CD1c-positive myeloid dendritic cell (primary cell): ENCODE measurements around the gene CEP170B.
"Not testable (repeated sequence)": the region's sequence is repeated elsewhere in the genome, so short reads cannot be mapped to it uniquely, and the experiment has no call there.

Source experiments
- DNase-seq: peaks from one replicate; pipeline ENCODE4 v3.0.0-alpha.2; 2016; ENCODE audit errors: extremely low spot score

The CEP170B gene

GRCh38 chr14:104913435-104913834, 48.4 kb downstream of the CEP170B start:
- no peak for DNase-seq

DNA sequence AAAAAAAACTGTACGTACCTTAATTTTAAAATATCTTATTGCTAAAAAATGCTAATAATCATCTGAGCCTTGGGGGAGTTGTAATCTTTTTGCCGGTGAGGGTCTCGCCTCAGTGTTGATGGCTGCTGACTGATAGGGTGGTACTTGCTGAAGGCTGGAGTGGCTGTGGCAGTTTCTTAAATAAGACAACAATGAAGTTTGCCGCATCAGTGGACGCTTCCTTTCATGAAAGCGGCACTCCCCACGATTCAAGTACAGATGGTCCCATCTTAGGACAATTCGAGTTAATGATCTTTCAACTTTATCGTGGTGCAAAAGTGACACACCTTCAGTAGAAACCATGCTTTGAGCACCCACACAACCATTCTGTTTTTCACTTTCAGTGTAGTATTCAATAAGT, 52.0 kb downstream of the CEP170B start:
- no peak for DNase-seq

DNA sequence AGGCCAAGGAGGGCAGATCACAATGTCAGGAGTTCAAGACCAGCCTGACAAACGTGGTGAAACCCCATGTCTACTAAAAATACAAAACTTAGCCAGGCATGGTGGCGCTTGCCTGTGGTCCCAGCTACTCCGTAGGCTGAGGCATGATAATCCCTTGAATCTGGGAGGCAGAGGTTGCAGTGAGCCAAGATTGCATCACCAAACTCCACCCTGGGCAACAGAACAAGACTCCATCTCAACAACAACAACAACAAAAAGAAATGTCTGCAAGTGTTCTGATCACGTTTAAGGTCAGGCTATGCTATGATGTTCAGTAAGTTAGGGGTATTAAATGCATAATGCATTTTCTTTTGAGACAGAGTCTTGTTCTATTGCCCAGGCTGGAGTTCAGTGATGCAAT, 52.9 kb downstream of the CEP170B start:
- DNase-seq = no peak

- DNase-seq = not testable (repeated sequence)
Observed at GRCh38 chr14:104919152-104919992, 54.3 kb downstream of the CEP170B start.

- no peak for DNase-seq
Observed at GRCh38 chr14:104919993-104920315, 54.9 kb downstream of the CEP170B start.

DNA sequence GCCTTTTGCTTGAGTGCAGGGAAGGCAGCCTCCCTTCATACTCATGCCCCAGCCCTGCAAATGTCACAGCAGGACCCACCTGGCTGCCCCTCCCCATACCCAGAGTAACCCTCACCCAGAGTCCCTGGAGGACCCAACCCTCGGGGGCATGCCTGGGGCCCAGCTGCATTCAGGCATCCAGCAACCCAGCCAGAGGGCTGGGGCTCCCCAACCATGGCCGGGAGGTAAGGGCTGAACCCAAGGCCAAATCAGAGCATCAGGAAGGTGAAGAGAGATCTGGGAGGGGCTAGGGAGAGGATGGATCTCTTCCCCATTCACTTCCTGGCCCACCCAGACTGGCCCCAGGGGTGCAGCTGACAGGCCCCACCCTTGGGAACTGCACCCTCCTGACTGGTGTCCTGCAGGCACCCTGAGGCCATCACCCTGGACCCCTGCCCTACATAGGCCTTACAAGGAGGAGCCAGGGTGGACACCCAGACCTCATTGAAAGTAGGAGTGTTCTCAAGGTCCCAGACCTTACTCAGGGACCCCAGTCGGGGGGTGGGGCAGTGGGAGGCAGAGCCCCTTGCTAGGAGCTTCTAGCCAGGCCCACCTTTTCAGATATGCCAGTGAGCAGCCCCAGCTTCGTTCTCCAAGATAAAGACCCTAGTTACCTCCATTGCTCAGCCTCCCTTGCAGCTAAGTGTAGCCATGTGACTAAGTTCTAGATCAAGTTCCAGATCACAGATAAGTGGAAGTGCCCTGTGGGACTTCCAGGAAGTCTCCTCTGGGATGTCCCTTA, 58.8 kb downstream of the CEP170B start:
- no peak for DNase-seq

- peak; percentile 73 for DNase-seq
Observed at GRCh38 chr14:104924421-104925213, 59.5 kb downstream of the CEP170B start, which contains the start of gene PLD4. TSS of gene PLD4 (plus strand) at chr14:104924879. CDS start at chr14:104927141, 2,262 bp downstream.

DNA sequence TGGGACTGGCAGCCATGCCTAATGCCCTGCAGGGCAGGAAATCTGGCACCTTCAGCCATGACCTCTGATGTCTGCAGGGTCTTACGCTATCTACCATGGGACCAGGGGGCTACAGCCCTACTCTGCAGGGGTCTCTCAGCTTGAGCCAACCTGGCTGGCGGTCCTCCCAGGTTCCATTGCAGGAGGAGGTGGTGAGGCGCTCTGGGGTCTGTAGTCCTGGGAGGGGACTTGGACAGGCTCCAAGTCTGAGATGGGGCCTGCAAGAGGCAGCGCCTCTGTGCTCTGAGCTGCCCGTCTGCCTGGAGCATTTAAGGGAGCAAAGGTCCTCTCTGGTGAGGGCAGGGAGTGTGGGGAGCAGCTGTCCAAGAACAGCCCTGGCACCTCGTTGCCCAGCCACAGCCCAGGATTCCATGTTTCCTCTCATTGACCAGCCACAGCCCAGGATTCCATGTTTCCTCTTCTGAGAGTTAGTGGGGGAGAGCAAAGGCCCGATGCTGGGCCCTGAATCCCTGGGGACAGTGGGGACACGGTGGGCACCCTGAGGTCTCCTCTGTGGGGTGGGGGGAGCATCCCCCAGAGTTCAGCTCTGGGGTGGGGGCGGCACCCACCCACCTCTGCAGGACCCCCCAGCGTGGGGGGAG, 60.3 kb downstream of the CEP170B start:
- no peak for DNase-seq

DNA sequence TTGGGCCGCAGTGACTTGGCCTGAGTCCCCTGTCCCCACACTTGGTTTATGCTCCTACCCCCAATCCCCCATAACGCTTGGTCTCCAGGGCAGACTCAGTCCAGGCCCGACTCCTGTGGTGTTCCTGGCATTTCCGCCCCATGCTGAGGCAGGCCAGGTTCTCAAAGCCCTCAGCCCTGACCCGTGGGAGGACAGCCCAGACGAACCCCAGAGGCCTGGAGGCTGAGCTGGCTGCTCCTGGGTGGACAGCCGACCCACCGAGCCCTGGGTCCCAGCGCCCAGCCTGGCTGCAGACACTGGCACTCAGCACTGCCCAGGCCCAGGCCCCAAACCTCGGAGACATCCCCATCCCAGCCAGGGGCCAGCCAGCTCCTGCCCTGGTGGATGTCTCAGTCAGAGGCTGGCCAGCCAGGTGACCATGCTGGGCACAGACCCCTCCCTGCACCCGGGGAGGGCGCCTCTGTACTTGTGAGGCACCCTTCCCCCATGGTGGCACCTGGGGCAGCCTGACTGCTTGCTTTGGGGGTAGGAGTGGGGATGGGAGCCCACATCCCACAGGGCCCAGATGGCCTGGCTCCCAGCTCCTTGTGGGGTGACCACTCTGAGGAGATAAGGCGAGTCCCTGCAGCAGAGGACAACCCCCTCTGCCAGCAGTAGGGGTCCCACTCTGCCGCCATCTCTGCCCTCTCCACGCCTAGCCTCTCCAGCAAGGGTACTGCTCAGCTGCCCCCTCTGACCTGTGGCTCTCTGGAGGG, 61.0 kb downstream of the CEP170B start:
- no peak for DNase-seq

DNA sequence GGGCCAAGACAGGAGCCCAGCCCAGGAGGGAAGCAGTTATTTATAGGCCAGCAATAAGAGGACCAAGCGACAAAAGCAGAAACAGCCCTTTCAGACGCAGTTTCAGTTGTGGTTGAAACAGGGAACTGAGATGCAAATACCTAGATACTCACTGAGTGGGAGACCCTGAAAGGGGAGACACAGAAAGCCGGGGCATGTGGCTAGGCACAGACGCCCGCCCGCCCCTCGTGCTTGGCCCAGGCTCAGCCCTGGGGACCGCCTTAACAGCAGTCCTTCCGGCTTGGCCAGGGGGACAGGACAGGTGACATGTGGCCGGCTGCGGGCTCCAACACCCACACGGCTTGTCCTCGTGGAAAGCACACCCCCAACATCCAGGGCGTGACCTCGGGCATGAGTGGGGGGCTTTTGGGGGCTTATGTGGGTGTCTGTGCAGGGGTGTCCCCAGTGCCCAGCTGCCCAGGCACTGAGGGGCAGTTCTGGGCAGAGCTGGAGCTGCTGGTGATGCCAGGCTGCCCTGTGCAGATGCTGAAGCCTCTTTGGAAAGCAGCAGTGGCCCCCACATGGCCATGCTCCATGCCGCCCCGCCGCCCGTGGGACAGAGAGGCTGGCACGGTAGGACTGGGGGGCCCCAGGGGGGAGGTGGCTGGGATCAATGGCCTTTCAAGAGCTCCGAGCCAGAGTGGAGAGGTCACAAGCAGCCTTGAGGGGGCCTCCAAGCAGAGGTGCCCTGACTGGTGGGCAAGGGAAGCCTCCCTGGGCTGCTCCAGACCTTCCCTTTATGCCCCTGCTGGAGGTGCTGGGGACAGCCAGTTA, 61.8 kb downstream of the CEP170B start:
- peak; percentile 89 for DNase-seq

- no peak for DNase-seq
Observed at GRCh38 chr14:104927432-104927816, 62.4 kb downstream of the CEP170B start.

DNA sequence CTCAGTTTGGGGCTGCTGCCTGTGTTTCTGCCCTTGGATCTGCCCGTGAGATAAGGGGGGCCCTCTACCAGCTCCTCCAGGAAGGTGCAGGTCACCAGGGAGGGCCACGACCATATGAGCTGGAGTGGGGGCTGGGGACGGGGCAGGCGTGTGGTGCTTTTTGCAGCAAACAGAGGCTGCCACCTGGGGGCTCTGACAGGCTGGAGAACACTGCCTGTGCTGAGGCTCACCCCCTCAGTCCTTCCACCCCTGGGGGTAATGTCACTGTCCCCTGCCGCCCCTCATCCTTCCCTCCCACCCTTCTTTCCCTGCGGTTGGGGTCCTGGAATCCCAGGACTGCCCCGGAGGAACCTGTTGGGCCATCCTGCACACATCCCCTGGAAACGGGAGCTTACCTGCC, 62.8 kb downstream of the CEP170B start:
- DNase-seq = no peak

GRCh38 chr14:104928391-104929133, 63.5 kb downstream of the CEP170B start:
- no peak for DNase-seq

DNA sequence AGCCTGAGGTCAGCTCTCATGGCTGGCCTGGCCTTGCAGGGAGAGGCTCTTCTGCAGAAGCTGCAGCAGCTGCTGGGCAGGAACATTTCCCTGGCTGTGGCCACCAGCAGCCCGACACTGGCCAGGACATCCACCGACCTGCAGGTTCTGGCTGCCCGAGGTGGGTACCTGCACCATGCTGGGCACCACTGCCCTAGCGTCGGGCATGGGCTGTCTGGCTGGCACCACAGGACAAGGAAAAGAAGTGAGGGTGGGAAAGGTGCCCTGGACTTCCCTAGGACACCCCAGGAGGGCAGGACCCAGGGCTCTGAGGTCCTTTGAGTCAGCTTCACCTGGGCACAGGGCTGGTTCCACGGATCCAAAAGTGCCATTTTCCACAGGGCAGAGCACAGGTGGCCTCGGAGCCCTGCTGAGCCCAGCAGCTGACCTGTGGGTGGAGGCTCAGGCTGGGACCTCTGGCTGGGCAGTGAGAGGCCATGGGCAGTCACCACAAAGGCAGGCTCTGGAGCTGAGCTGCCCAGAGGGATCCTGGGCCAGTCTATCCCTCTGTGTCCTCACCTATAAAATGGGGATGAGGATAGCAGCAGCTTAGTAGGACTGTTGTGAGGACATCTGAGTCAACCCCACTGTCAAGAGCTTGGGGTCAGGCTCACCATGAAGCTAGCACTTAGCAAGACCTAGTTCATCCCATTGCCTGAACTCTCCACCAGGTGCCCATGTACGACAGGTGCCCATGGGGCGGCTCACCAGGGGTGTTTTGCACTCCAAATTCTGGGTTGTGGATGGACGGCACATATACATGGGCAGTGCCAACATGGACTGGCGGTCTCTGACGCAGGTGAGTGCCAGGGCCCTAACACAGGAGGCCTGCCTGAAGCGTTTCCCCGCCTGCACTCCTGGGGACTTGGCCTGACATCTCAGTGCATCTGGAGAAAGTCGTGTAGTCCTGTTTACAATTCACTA, 64.5 kb downstream of the CEP170B start:
- DNase-seq = no peak

DNA sequence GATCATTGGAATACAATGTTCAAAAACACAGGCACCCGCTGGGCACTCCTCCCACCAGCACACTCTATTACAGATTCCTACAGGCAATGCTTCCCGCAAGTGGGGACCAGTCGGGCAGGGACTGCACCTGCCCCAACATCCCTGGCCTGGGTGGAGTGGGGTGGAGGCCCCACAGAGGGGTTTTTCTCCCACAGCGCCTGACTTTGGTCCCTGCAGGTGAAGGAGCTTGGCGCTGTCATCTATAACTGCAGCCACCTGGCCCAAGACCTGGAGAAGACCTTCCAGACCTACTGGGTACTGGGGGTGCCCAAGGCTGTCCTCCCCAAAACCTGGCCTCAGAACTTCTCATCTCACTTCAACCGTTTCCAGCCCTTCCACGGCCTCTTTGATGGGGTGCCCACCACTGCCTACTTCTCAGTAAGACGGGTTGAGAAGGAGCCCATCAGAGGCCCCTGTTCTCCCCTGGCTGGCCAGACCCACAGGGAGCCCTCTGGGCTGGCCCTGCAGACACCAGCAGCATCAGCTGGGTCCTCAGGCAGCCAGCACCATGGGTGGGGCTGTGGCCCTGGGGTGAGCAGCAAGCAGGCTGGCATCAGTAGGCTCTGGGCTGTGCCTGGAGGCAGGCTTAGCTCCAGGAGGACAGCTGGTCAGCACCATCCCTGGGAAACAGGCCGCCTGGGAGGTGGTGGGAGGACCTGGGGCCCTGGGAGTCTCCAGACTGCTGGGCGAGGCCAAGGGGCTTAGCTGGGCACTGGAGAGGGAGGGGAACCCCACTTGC, 65.6 kb downstream of the CEP170B start:
- DNase-seq = no peak

DNA sequence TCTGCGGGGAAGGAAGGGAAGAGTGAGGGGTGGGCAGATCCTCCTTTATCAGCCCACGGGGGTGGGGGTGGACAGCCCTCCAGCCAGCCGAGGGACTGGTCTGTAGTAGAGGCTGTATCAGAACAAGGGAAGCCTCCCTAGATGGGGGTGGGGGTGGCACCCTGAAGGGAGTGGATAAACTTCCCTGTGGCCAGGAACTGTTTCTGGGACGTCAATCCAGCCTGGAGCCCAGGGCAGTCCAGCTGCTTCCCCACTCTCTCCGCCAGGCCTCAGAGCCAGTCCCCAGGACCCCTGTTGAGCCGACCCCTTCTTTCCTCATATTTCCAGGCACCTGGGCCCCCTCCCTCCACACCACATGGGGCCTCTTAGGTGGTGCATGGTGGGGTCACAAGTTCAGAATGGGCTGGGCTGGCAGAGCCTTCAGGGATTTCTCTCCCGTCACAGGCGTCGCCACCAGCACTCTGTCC, 66.3 kb downstream of the CEP170B start:
- DNase-seq = no peak
